Ovary (tissue), 9 donors: ENCODE results near the gene OSGEPL1. TPM values are rescaled to one million over a fixed set of nuclear protein-coding genes. Genes with fewer than 3 reads are reported as not detected.
A peak's percentile ranks its signal among the peaks of the same experiment; 100 is the strongest.
"Not testable (repeated sequence)": the region's sequence is repeated elsewhere in the genome, so short reads cannot be mapped to it uniquely, and the experiment has no call there.

Experiments used
- DNase-seq, 5 donors: peaks; one replicate each; pipeline ENCODE4 v3.0.0-alpha.2; 2019 to 2020
- H3K27ac ChIP-seq, 2 donors: fragments of 200-600 bp; one replicate each; pipeline versions ENCODE4 v1.5.1 to v1.8.0; 2019 to 2022
- H3K27me3 ChIP-seq: fragments of 200-600 bp; one replicate; pipeline ENCODE4 v1.8.0; 2022
- H3K36me3 ChIP-seq: fragments of 200-600 bp; sonication (generic); one replicate; pipeline ENCODE4 v1.5.1; 2019
- H3K4me1 ChIP-seq: one replicate; pipeline ENCODE4 v1.8.1; 2013; ENCODE audit warnings: mild to moderate bottlenecking, moderate library complexity; ENCODE audit not compliant: insufficient read depth
- H3K4me3 ChIP-seq: fragments of 200-600 bp; sonication (generic); one replicate; pipeline ENCODE4 v1.5.1; 2017
- H3K9me3 ChIP-seq, 2 donors: fragments of 200-600 bp in 1 of 2; sonication (generic) in 1 of 2; one replicate each; pipeline versions ENCODE4 v1.5.1 to v1.8.1; 2013 to 2019; ENCODE audit warnings: mild to moderate bottlenecking in 1 of 2, moderate library complexity in 1 of 2
- CTCF ChIP-seq, 3 donors: fragments of 450-650 bp in 2 of 3; fragments of 200-600 bp in 1 of 3; IDR thresholded peaks; one replicate each; pipeline versions ENCODE4 v1.5.1 to v1.8.0; 2016 to 2022; ENCODE audit warnings: antibody characterized with exemption in 3 of 3, mild to moderate bottlenecking in 1 of 3
- EP300 ChIP-seq: sonication (generic); formaldehyde crosslinking; IDR thresholded peaks from one replicate; pipeline ENCODE4 v1.6.1; 2017; ENCODE audit warnings: antibody characterized with exemption
- POLR2A ChIP-seq: fragments of 450-650 bp; IDR thresholded peaks from one replicate; pipeline ENCODE4 v1.6.1; 2017; ENCODE audit warnings: antibody characterized with exemption, mild to moderate bottlenecking, moderate library complexity
- WGBS, 3 donors: extraction: QIAGEN DNeasy Blood & Tissue Kit in 1 of 3; methylation state at CpG; one replicate each; pipeline versions ENCODE4 v1.1.5 to v1.1.7; 2013 to 2017; 5-methylcytosine and 5-hydroxymethylcytosine counted together
- intact Hi-C, 4 donors: fragments of 100-400 bp; cut with DNase I; formaldehyde crosslinking; loops; one replicate each; pipeline versions ENCODE4 v1.11.0 to v1.15.1; 2022 to 2023
- polyA plus RNA-seq, 2 donors: library from polyadenylated mRNA; stranded (reverse); fragments of 200-250 nt in 1 of 2; fragments of 350-450 nt in 1 of 2; fragmentation: Illumina TruSeq in 1 of 2; extraction: RNeasy Lipid Tissue Mini Kit (QIAGEN cat#74804) in 1 of 2; gene quantifications; one replicate each; pipeline ENCODE4 v1.2.3, GENCODE V29; 2013 to 2014
- total RNA-seq, 7 donors: library from RNA; depleted of rRNA in 2 of 7; stranded (reverse); fragments of >200 nt in 2 of 7; fragmentation: NEBNext Ultra II Directional in 3 of 7; extraction: Animal tissue kit (Norgen Biotek cat#: 25700) in 3 of 7; gene quantifications; one replicate each; pipeline versions ENCODE4 v1.1.0 to v1.2.4, GENCODE V29; 2016 to 2023
- donor health status: DM: no; HTN: no; CAD: no; lungs with moderate emphysema.
- donor health status: DM: no; HTN: no; CAD: no.
- donor health status: Bipolar disorder and iron deficiency.
- donor health status: DM: yes; HTN: yes; CAD: no.
- donor health status: DM: no; HTN: no; CAD: no.
- donor health status: DM: yes; HTN: yes; CAD: no.

The OSGEPL1 gene
- total and polyA plus RNA-seq, 9 donors, result 4.7 to 10.6 (median 8.5) TPM

DNA sequence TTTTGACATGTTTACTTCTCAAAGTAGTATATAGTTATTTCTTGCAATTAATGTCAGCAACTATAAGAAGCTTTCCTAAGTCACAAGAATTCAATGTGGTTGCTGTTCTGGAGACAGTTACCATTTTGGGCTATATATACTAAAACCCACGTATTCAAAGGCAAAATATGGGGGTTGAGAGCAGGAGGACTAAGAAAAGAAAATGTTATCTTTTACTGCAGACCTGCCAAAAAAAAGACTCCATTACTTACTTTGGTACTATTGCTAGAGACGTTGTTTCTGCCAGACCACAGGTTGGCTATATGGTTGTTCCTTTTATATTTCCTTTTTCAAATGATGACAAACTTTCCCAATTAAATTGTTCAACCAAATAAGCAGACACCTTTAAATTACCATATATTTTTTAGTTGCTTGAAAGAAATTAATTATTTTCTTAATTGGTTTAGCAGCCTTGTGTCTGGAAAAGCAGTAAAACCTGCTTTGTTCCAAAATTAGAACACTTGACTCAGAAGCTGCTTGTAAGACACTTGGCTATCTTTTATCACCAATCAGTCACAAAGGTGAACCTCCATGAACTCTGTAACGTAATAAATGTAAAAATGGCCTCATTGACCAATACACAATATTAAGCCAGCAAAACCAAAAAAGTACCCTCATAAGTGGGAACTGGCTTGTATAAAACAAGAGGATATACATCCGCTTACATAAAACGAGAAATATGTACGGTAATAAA is 8.2 kb upstream of the OSGEPL1 start:
- WGBS, 3 donors, result 47 to 65% (median 63%) methylated on average over 6 of the region's 6 CpGs
- Histone ChIP-seq H3K27ac (no peak overlapping the region), H3K4me1 (no peaks in the 10 kb centered on the region), H3K36me3 (no peaks in the 10 kb centered on the region), H3K4me3 (no peak overlapping the region), H3K9me3 (no peaks in the 10 kb centered on the region), H3K27me3 (no peaks in the 10 kb centered on the region)
- DNase-seq, result no peak
- no peak for TF ChIP-seq EP300
- no peak for TF ChIP-seq POLR2A
- TF ChIP-seq CTCF (IDR thresholded peaks at IDR 0.05), result no peak
- intact Hi-C loops, result no loop called here

GRCh38 chr2:189763908-189764661 is 1.5 kb upstream of the OSGEPL1 start:
- DNase-seq, result no peak
- Histone ChIP-seq H3K4me1 (no peaks in the 10 kb centered on the region), H3K27me3 (no peaks in the 10 kb centered on the region), H3K9me3 (no peaks in the 10 kb centered on the region), H3K36me3 (no peaks in the 10 kb centered on the region), H3K4me3 (no peak overlapping the region), H3K27ac (no peak overlapping the region)
- 62 to 69% (median 64%) methylated on average over 4 of the region's 4 CpGs for WGBS, 3 donors
- intact Hi-C loops, result no loop called here
- no peak for TF ChIP-seq POLR2A
- no peak for TF ChIP-seq CTCF (IDR thresholded peaks at IDR 0.05)
- TF ChIP-seq EP300, result no peak

GRCh38 chr2:189762229-189762550 is 402 bp downstream of the OSGEPL1 start:
- Histone ChIP-seq H3K4me1 (no peaks in the 10 kb centered on the region), H3K9me3 (no peaks in the 10 kb centered on the region), H3K27me3 (no peaks in the 10 kb centered on the region), H3K36me3 (no peaks in the 10 kb centered on the region), H3K4me3 (peak overlapping the region; percentile 70), H3K27ac (peak overlapping the region; percentile 69 to 74)
- intact Hi-C loops, result no loop called here
- WGBS, 3 donors, result 0 to 2% (median 1%) methylated on average over 7 of the region's 7 CpGs
- TF ChIP-seq CTCF (IDR thresholded peaks at IDR 0.05) (no peak), POLR2A (no peak), EP300 (no peak)
- no peak for DNase-seq

DNA sequence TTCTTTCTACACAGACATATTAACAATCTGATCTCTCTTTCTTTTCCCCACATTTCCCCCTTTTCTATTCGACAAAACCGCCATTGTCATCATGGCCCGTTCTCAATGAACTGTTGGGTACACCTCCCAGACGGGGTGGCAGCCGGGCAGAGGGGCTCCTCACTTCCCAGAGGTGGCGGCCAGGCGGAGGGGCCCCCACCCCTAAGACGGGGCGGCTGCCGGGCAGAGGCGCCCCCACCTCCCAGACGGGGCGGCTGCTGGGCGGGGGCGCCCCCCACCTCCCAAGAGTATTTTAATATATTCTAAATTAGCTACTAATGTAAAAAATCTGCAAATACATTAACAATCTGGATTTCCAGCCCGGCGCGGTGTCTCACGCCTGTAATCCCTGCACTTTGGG is 2.4 kb downstream of the OSGEPL1 start:
- H3K27me3 ChIP-seq, H3K36me3 ChIP-seq, intact Hi-C loops, H3K4me1 ChIP-seq, H3K27ac ChIP-seq, H3K9me3 ChIP-seq, H3K4me3 ChIP-seq, DNase-seq: not testable (repeated sequence)
- WGBS, 3 donors, result 93 to 97% (median 96%) methylated on average over 17 to 19 of the region's 19 CpGs
